CD4-positive, alpha-beta T cell (primary cell): ENCODE data around the gene RNF223. TPM values are rescaled to one million over a fixed set of nuclear protein-coding genes. Genes with fewer than 3 reads are reported as not detected.
"Not testable (repeated sequence)": the region's sequence is repeated elsewhere in the genome, so short reads cannot be mapped to it uniquely, and the experiment has no call there.

Experiments used
- ATAC-seq: fragments of 200-7000 bp; cut with Tn5 transposase; one replicate; pipeline ENCODE4 v1.10.0; 2022; ENCODE audit warnings: mild to moderate bottlenecking; ENCODE audit not compliant: poor library complexity
- CTCF ChIA-PET: fragments of 350-600 bp; sonication (Branson Sonifier 250); formaldehyde crosslinking; loops from one replicate; lab custom pipeline; 2021; ENCODE audit warnings: antibody characterized with exemption, inconsistent platforms; lab: Charles Lee
- POLR2A ChIA-PET: fragments of 350-600 bp; sonication (Branson Sonifier 250); formaldehyde crosslinking; loops from one replicate; lab custom pipeline; 2021; ENCODE audit warnings: antibody characterized with exemption, inconsistent platforms; lab: Charles Lee
- DNase-seq, 14 experiments: peaks; one replicate each; pipeline ENCODE4 v3.0.0-alpha.2; 2013 to 2020; ENCODE audit warnings: mixed read lengths in 2 of 14
- H3K27ac ChIP-seq, 2 donors: one replicate each; pipeline versions ENCODE4 v1.5.1 to v1.7.0; 2013; ENCODE audit warnings: low read length in 2 of 2, low read depth in 1 of 2, mild to moderate bottlenecking in 1 of 2
- H3K27me3 ChIP-seq, 2 experiments: 1 replicate in 1 of 2; 2 replicates in 1 of 2; pipeline versions ENCODE4 v1.6.1 to v1.7.0; 2013; ENCODE audit warnings: low read length in 2 of 2, control low read depth in 1 of 2, mild to moderate bottlenecking in 1 of 2, moderate library complexity in 1 of 2; ENCODE audit not compliant: insufficient read depth in 2 of 2, control insufficient read depth in 1 of 2
- H3K36me3 ChIP-seq: one replicate; pipeline ENCODE4 v1.6.1; 2013; ENCODE audit warnings: low read length, control low read depth; ENCODE audit not compliant: insufficient read depth
- H3K4me1 ChIP-seq: one replicate; pipeline ENCODE4 v1.6.1; 2013; ENCODE audit warnings: low read length, control low read depth; ENCODE audit not compliant: insufficient read depth
- H3K4me3 ChIP-seq: one replicate; pipeline ENCODE4 v1.5.1; 2013; ENCODE audit warnings: mild to moderate bottlenecking, low read length, moderate library complexity
- H3K9me3 ChIP-seq, 2 experiments: 1 replicate in 1 of 2; 2 replicates in 1 of 2; pipeline versions ENCODE4 v1.6.1 to v1.7.0; 2013; ENCODE audit warnings: low read length in 2 of 2, mild to moderate bottlenecking in 2 of 2, control low read depth in 1 of 2, moderate library complexity in 1 of 2; ENCODE audit not compliant: control insufficient read depth in 1 of 2, insufficient read depth in 1 of 2
- H3K27ac Mint-ChIP-seq: one replicate; pipeline ENCODE4 v1.8.0; 2020; ENCODE audit warnings: mixed read lengths
- H3K27me3 Mint-ChIP-seq: one replicate; pipeline ENCODE4 v1.8.0; 2021; ENCODE audit warnings: mixed read lengths
- H3K36me3 Mint-ChIP-seq: one replicate; pipeline ENCODE4 v1.8.0; 2021; ENCODE audit warnings: low read depth, mixed read lengths
- H3K4me1 Mint-ChIP-seq: one replicate; pipeline ENCODE4 v1.8.0; 2021; ENCODE audit warnings: low read depth, mixed read lengths
- H3K4me3 Mint-ChIP-seq: one replicate; pipeline ENCODE4 v1.8.0; 2020; ENCODE audit warnings: mild to moderate bottlenecking, mixed read lengths
- H3K9me3 Mint-ChIP-seq: one replicate; pipeline ENCODE4 v1.8.0; 2020; ENCODE audit warnings: mixed read lengths
- CTCF ChIP-seq: fragments of 200-600 bp; IDR thresholded peaks from one replicate; pipeline ENCODE4 v1.8.0; 2022; ENCODE audit warnings: antibody characterized with exemption, mild to moderate bottlenecking
- intact Hi-C, 2 experiments: fragments of 100-400 bp; cut with DNase I in 1 of 2; cut with micrococcal nuclease in 1 of 2; formaldehyde crosslinking; loops; one replicate each; pipeline versions ENCODE4 v1.15.1 to v1.9.0; 2023 to 2025; cut with DNase I, micrococcal nuclease
- total RNA-seq, 174 experiments: library from RNA in 2 of 174; stranded (reverse) in 2 of 174; gene quantifications; one replicate each; pipeline ENCODE4 v1.2.3 and lab custom pipeline; 2021 to 2026

Gene RNF223
- total RNA-seq, 2 experiments from 2014 or later = not detected

DNA sequence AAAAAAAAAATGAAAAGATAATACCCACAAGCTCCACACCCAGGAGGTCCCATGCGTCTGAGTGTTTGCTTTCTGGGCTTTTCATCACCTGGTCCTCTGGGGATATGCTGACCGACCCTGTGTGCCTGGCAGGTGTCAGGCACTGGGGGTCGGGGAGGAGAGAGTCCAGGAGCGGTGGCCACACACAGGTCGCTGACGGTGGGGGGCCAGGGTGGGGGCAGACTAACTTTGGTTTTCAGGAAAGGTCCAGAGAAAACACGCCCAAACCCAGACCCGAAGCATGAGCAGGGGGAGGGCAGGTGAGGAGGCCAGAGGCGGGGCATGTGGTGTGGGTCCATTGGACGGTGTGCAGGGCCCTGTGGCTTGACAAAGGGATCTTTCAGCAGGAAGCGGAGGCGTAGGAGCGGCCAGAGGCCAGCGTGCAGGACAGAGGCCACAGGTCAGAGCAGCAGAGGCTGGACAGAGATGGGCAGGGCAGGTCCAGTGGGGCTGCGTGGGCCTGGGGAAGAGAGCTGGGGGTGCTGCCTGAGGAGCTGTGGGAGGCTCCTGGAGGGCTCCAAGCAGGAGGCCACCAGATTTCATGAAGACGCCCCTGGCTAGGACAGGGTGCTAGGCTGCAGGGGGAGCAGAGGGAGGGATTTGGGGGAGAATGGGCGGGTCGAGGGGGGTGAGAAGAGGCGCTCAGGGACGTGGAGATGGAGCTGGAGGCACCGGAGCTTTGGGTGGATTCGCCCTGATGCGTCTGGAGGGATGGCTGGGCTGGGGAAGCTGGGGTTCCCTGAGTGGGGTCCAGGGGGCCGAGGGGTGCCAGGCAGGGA is 15.8 kb downstream of the RNF223 start:
- no peak overlapping the region for H3K27ac ChIP-seq
- peaks cover 0 to 42% of the 10 kb centered on the region in 2 experiments for H3K9me3 ChIP-seq
- intact Hi-C loops = loop anchor here in 1 of 2 experiments (1.0 kb wide), 1 partner anchor 15 kb away; no protein-coding TSS in a partner anchor
- no peak overlapping the region for H3K27ac Mint-ChIP-seq
- POLR2A ChIA-PET = interaction anchor here (1.6 kb wide), 1 partner anchor 45 kb away, joined by 5 read pairs; the partner anchor contains the start of gene ISG15
- H3K36me3 ChIP-seq = no peaks in the 10 kb centered on the region
- peaks cover 29% of the 10 kb centered on the region for H3K4me1 ChIP-seq
- DNase-seq (no peak), ATAC-seq (no peak)
- H3K4me3 ChIP-seq = no peak overlapping the region
- peaks cover 4% of the 10 kb centered on the region for H3K4me1 Mint-ChIP-seq
- H3K27me3 ChIP-seq = peaks cover 40 to 50% of the 10 kb centered on the region in 2 experiments
- H3K36me3 Mint-ChIP-seq = no peaks in the 10 kb centered on the region
- no peak for TF ChIP-seq CTCF
- H3K4me3 Mint-ChIP-seq = peak overlapping the region; percentile 62
- CTCF ChIA-PET = interaction anchor here (0.7 to 1.3 kb wide), 2 partner anchors 19 to 25 kb away, joined by 3 to 4 read pairs; no protein-coding TSS in a partner anchor
- H3K9me3 Mint-ChIP-seq = no peaks in the 10 kb centered on the region
- H3K27me3 Mint-ChIP-seq = peaks cover 36% of the 10 kb centered on the region

- POLR2A ChIA-PET, H3K27ac ChIP-seq, H3K4me3 Mint-ChIP-seq, H3K36me3 ChIP-seq, H3K36me3 Mint-ChIP-seq, ATAC-seq, H3K4me3 ChIP-seq, DNase-seq, H3K27ac Mint-ChIP-seq, CTCF ChIA-PET, H3K4me1 Mint-ChIP-seq, H3K9me3 Mint-ChIP-seq: not testable (repeated sequence)
- H3K4me1 ChIP-seq = peaks cover 26% of the 10 kb centered on the region
- peaks cover 0 to 37% of the 10 kb centered on the region in 2 experiments for H3K9me3 ChIP-seq
- intact Hi-C loops = loop anchor here in 1 of 2 experiments (1.0 kb wide), 1 partner anchor 14 kb away; no protein-coding TSS in a partner anchor
- peaks cover 34 to 44% of the 10 kb centered on the region in 2 experiments for H3K27me3 ChIP-seq
- peaks cover 33% of the 10 kb centered on the region for H3K27me3 Mint-ChIP-seq
Measured at GRCh38 chr1:1057769-1058087, 16.4 kb downstream of the RNF223 start.

- peaks cover 4% of the 10 kb centered on the region for H3K4me1 Mint-ChIP-seq
- no peak overlapping the region for H3K4me3 Mint-ChIP-seq
- Histone ChIP-seq H3K36me3 (no peaks in the 10 kb centered on the region), H3K27ac (no peak overlapping the region), H3K4me1 (peaks cover 19% of the 10 kb centered on the region), H3K9me3 (peaks cover 0 to 24% of the 10 kb centered on the region in 2 experiments), H3K27me3 (peaks cover 22 to 30% of the 10 kb centered on the region in 2 experiments), H3K4me3 (no peak overlapping the region)
- POLR2A ChIA-PET = no interaction called here
- no peak overlapping the region for H3K27ac Mint-ChIP-seq
- H3K36me3 Mint-ChIP-seq = no peaks in the 10 kb centered on the region
- no peaks in the 10 kb centered on the region for H3K9me3 Mint-ChIP-seq
- CTCF ChIA-PET = no interaction called here
- H3K27me3 Mint-ChIP-seq = peaks cover 34% of the 10 kb centered on the region
- ATAC-seq (no peak), DNase-seq (no peak)
- TF ChIP-seq CTCF = no peak
- intact Hi-C loops = no loop called here
Measured at GRCh38 chr1:1055841-1056736, 18.0 kb downstream of the RNF223 start.
